Endothelial cell of umbilical vein (primary cell): ENCODE data around the gene FER. TPM values are rescaled to one million over a fixed set of nuclear protein-coding genes. Genes with fewer than 3 reads are reported as not detected.

ENCODE experiments used
- BruUV-seq: library from RNA; stranded (reverse); fragments of 400-500 nt; replicated peaks from 2 replicates; lab custom pipeline; 2021; lab: Mats Ljungman, UMichigan
- CTCF ChIA-PET: fragments of 300-600, 350-600 bp; sonication (Branson Sonifier 250); formaldehyde crosslinking; loops from one replicate; lab custom pipeline; 2021; ENCODE audit warnings: antibody characterized with exemption, inconsistent platforms; lab: Charles Lee
- POLR2A ChIA-PET: fragments of 300-600, 350-600 bp; sonication (Branson Sonifier 250); formaldehyde crosslinking; loops from one replicate; lab custom pipeline; 2021; ENCODE audit warnings: antibody characterized with exemption, inconsistent platforms; lab: Charles Lee
- DNase-seq: peaks from one replicate; pipeline ENCODE4 v3.0.0-alpha.2; 2011; ENCODE audit warnings: low read depth, low spot score
- FAIRE-seq: peaks from 2 replicates; lab custom pipeline; 2011; peaks lifted over from hg19 to GRCh38; lab: Jason Lieb, UNC
- H2AFZ ChIP-seq: 2 replicates; pipeline ENCODE4 v1.6.0; 2012; ENCODE audit warnings: low read depth, low read length, control low read depth, inconsistent platforms
- H3K27ac ChIP-seq: 2 replicates; pipeline ENCODE4 v1.5.1; 2011; ENCODE audit warnings: low read depth, mild to moderate bottlenecking, control low read depth, low read length, moderate library complexity; ENCODE audit not compliant: insufficient read depth
- H3K27me3 ChIP-seq, 2 experiments: 2 replicates each; pipeline versions ENCODE4 v1.6.0 to v1.6.1; 2011; ENCODE audit warnings: low read length in 2 of 2, mixed read lengths in 1 of 2; ENCODE audit not compliant: control insufficient read depth in 2 of 2, insufficient read depth in 2 of 2
- H3K36me3 ChIP-seq, 2 experiments: 2 replicates in 1 of 2; 3 replicates in 1 of 2; pipeline ENCODE4 v1.5.1; 2011; ENCODE audit warnings: low read length in 2 of 2, mild to moderate bottlenecking in 1 of 2, moderate library complexity in 1 of 2; ENCODE audit not compliant: control insufficient read depth in 2 of 2, insufficient read depth in 2 of 2; ENCODE audit errors: extremely low read depth in 1 of 2
- H3K4me1 ChIP-seq: 3 replicates; pipeline ENCODE4 v1.5.1; 2011; ENCODE audit warnings: mild to moderate bottlenecking, low read length; ENCODE audit not compliant: control insufficient read depth, insufficient read depth; ENCODE audit errors: extremely low read depth
- H3K4me2 ChIP-seq: 2 replicates; pipeline ENCODE4 v1.6.1; 2011; ENCODE audit warnings: low read length, control low read depth, mixed read lengths; ENCODE audit not compliant: insufficient read depth
- H3K4me3 ChIP-seq, 3 experiments: fragments of 200-600 bp in 1 of 3; sonication (generic), shearing (Covaris generic) in 1 of 3; replicated peaks in 1 of 3; 2 replicates each; pipeline ENCODE4 v1.5.1; 2011 to 2016; ENCODE audit warnings: control low read depth in 3 of 3, low read length in 3 of 3, mild to moderate bottlenecking in 2 of 3, inconsistent platforms in 1 of 3, low read depth in 1 of 3, moderate library complexity in 1 of 3; ENCODE audit not compliant: insufficient read depth in 1 of 3
- H3K79me2 ChIP-seq: 2 replicates; pipeline ENCODE4 v1.6.0; 2012; ENCODE audit warnings: low read length, inconsistent platforms; ENCODE audit not compliant: control insufficient read depth, insufficient read depth
- H3K9ac ChIP-seq: replicated peaks from 2 replicates; pipeline ENCODE3; 2011; ENCODE audit warnings: low read length, control low read depth; ENCODE audit not compliant: insufficient read depth; ENCODE audit errors: extremely low read depth
- H3K9me1 ChIP-seq: replicated peaks from 3 replicates; pipeline ENCODE4 v1.6.0; 2011; ENCODE audit warnings: mild to moderate bottlenecking, low read length; ENCODE audit not compliant: control insufficient read depth, insufficient read depth; ENCODE audit errors: extremely low read depth
- H3K9me3 ChIP-seq: replicated peaks from 2 replicates; pipeline ENCODE4 v1.5.1; 2012; ENCODE audit warnings: low read length, inconsistent platforms; ENCODE audit not compliant: control insufficient read depth, insufficient read depth
- H4K20me1 ChIP-seq: replicated peaks from 2 replicates; pipeline ENCODE3; 2011; ENCODE audit warnings: mild to moderate bottlenecking, low read length; ENCODE audit not compliant: control insufficient read depth, insufficient read depth; ENCODE audit errors: extremely low read depth
- CTCF ChIP-seq, 2 donors: IDR thresholded peaks; 1 replicate in 1 of 2; 2 replicates in 1 of 2; pipeline ENCODE4 v1.5.1; 2011; ENCODE audit warnings: low read length in 2 of 2, mild to moderate bottlenecking in 2 of 2, moderate library complexity in 2 of 2, control low read depth in 1 of 2, inconsistent platforms in 1 of 2, low read depth in 1 of 2; ENCODE audit not compliant: insufficient read depth in 1 of 2; ENCODE audit errors: extremely low read depth in 1 of 2
- EZH2 ChIP-seq: IDR thresholded peaks from 2 replicates; pipeline ENCODE4 v1.6.1; 2012; ENCODE audit warnings: borderline replicate concordance, low read depth, mild to moderate bottlenecking, moderate library complexity, low read length, inconsistent platforms; ENCODE audit not compliant: severe bottlenecking
- FOS ChIP-seq: IDR thresholded peaks from 2 replicates; pipeline ENCODE4 v1.6.1; 2011; ENCODE audit warnings: mild to moderate bottlenecking, low read length, moderate library complexity, borderline replicate concordance; ENCODE audit not compliant: insufficient read depth
- GATA2 ChIP-seq: IDR thresholded peaks from 2 replicates; pipeline ENCODE4 v1.7.0; 2011; ENCODE audit warnings: low read depth, mild to moderate bottlenecking, moderate library complexity, mixed read lengths, low read length; ENCODE audit not compliant: insufficient read length, insufficient read depth
- JUN ChIP-seq: IDR thresholded peaks from 2 replicates; pipeline ENCODE4 v1.6.1; 2011; ENCODE audit warnings: borderline replicate concordance, low read depth; ENCODE audit not compliant: insufficient read length, insufficient read depth
- MAX ChIP-seq: IDR thresholded peaks from 2 replicates; pipeline ENCODE4 v1.6.1; 2011; ENCODE audit not compliant: insufficient read depth, insufficient read length
- MYC ChIP-seq: IDR thresholded peaks from one replicate; pipeline ENCODE4 v1.6.1; 2011; ENCODE audit warnings: mild to moderate bottlenecking, low read depth, low read length
- POLR2A ChIP-seq: IDR thresholded peaks from 2 replicates; pipeline ENCODE4 v1.6.1; 2012; ENCODE audit warnings: low read depth, mild to moderate bottlenecking, control low read depth, low read length
- POLR2AphosphoS5 ChIP-seq: IDR thresholded peaks from 2 replicates; pipeline ENCODE4 v1.6.1; 2012; ENCODE audit warnings: low read depth, mild to moderate bottlenecking, control low read depth, low read length, moderate library complexity; ENCODE audit not compliant: insufficient read depth
- dilution Hi-C: fragments of 300-500 bp; cut with MboI; formaldehyde crosslinking; loops from one replicate; pipeline ENCODE4 v1.15.0; 2019; ENCODE audit warnings: low sequenced_read_pairs; ENCODE audit not compliant: extremely low pct_ligation_motif_present
- intact Hi-C: fragments of 100-400 bp; cut with micrococcal nuclease; formaldehyde crosslinking; loops from one replicate; pipeline ENCODE4 v1.10.0; 2022
- polyA plus RNA-seq, 4 experiments: library from polyadenylated mRNA; depleted of rRNA in 3 of 4; stranded (reverse) in 3 of 4; unstranded in 1 of 4; fragments of >200 nt; gene quantifications; 2 replicates each; pipeline versions ENCODE4 v1.2.1 to v1.2.3, GENCODE V29; 2011 to 2012; ENCODE audit warnings: missing spikeins in 1 of 4
- total RNA-seq: library from RNA; stranded (reverse); gene quantifications from 2 replicates; pipeline ENCODE4 v1.2.3, GENCODE V29; 2021

The FER gene
- total and polyA plus RNA-seq, 2 donors (not counting 3 experiments of a cell fraction or from before 2014, with no cell fraction given) = 2.3 to 27.5 TPM

GRCh38 chr5:108910627-108911026 lies 162.9 kb downstream of the FER start:
- Histone ChIP-seq H3K79me2 (no peaks in the 10 kb centered on the region), H3K9me3 (no peaks in the 10 kb centered on the region), H2AFZ (no peak overlapping the region), H3K27me3 (no peaks in the 10 kb centered on the region), H3K4me3 (no peak overlapping the region), H3K4me2 (no peak overlapping the region), H3K9ac (no peak overlapping the region), H3K27ac (no peak overlapping the region), H3K9me1 (no peaks in the 10 kb centered on the region), H3K4me1 (no peaks in the 10 kb centered on the region), H4K20me1 (no peaks in the 10 kb centered on the region), H3K36me3 (no peaks in the 10 kb centered on the region)
- dilution Hi-C loops = no loop called here
- TF ChIP-seq EZH2 (no peak), JUN (no peak), MYC (no peak), MAX (no peak), GATA2 (no peak), FOS (no peak), POLR2AphosphoS5 (no peak), CTCF (IDR thresholded peaks at IDR 0.05; ENCODE audit: extremely low read depth in 1 of 2, insufficient read depth in 1 of 2, low read depth in 1 of 2, low read length in 2 of 2) (no peak), POLR2A (no peak)
- ChIA-PET POLR2A (no interaction called here), CTCF (no interaction called here)
- BruUV-seq = no TSS peak
- intact Hi-C loops = no loop called here
- no peak for DNase-seq
- FAIRE-seq = no peak
